Measurements from ENCODE around the gene PHKG1. TPM values are rescaled to one million over a fixed set of nuclear protein-coding genes. Genes with fewer than 3 reads are reported as not detected.
A peak's percentile ranks its signal among the peaks of the same experiment; 100 is the strongest.
"Not testable (repeated sequence)": the region's sequence is repeated elsewhere in the genome, so short reads cannot be mapped to it uniquely, and the experiment has no call there.

Gene PHKG1
- total RNA-seq, 4 donors from 2014 or later = 0.78 to 3.7 (median 1.2) TPM

DNA sequence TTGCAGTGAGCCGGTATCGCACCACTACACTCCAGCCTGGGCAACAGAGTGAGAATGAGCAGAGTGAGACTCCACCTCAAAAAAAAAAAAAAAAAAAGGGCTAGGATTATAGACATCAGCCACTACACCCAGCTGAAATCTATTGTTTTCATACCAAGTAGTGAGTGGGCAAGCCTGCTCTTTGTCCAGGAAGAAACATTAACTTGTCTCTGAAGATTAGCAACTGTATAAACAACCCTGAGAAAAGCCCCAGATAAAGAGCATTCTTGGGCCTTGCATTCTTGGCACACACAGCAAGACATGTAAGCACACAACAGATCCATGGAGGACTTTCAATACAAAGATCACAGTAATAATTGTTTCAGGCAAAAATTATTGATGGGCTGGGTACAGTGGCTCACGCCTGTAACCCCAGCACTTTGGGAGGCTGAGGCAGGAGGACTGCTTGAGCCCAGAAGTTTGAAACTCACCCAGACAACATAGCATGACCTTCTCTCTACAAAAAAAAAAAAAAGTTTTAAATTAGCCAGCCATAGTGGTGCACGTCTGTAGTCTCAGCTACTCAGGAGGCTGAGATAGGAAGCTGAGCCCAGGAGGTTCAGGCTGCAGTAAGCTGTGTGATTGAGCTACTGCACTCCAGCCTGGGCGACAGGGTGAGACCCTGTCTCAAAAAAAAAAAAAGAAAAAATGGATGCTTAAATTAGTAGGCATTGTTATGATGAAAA is 45.9 kb downstream of the PHKG1 start:
- TF ChIP-seq, protein P1, sequence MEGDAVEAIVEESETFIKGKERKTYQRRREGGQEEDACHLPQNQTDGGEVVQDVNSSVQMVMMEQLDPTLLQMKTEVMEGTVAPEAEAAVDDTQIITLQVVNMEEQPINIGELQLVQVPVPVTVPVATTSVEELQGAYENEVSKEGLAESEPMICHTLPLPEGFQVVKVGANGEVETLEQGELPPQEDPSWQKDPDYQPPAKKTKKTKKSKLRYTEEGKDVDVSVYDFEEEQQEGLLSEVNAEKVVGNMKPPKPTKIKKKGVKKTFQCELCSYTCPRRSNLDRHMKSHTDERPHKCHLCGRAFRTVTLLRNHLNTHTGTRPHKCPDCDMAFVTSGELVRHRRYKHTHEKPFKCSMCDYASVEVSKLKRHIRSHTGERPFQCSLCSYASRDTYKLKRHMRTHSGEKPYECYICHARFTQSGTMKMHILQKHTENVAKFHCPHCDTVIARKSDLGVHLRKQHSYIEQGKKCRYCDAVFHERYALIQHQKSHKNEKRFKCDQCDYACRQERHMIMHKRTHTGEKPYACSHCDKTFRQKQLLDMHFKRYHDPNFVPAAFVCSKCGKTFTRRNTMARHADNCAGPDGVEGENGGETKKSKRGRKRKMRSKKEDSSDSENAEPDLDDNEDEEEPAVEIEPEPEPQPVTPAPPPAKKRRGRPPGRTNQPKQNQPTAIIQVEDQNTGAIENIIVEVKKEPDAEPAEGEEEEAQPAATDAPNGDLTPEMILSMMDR (IDR thresholded peaks at IDR 0.05) = no peak
- TF ChIP-seq POLR2A (IDR thresholded peaks at IDR 0.05) = no peak
- DNase-seq (ENCODE audit: low spot score in 2 of 2) = no peak
- WGBS, 2 donors = 53 to 64% methylated on average over 5 of the region's 5 CpGs
- no peak overlapping the region for H3K4me3 ChIP-seq (ENCODE audit: low read depth, poor library complexity, severe bottlenecking)
- intact Hi-C loops (cut with DNase I; ENCODE audit: low total_unique reads) = no loop called here

DNA sequence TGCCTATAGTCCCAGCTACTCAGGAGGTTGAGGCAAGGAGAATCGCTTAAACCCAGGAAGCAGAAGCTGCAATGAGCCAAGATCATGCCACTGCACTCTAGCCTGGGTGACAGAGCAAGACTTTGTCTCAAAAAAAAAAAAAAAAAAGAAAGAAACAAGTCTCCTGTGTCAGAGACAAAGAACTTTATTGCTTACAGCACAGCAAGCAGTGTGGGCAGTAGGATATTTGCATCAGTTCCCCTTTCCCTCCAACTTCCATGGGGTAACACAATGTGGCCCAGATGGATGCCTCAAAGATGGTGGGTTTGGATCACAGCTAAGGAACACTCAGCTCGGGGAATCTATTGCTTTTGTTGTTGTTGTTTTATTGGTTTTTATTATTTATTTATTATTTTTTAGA is 47.0 kb downstream of the PHKG1 start:
- DNase-seq (ENCODE audit: low spot score in 2 of 2); H3K4me3 ChIP-seq (ENCODE audit: low read depth, poor library complexity, severe bottlenecking); intact Hi-C loops (cut with DNase I; ENCODE audit: low total_unique reads): not testable (repeated sequence)
- 87 to 89% methylated on average over 2 of the region's 2 CpGs for WGBS, 2 donors

DNA sequence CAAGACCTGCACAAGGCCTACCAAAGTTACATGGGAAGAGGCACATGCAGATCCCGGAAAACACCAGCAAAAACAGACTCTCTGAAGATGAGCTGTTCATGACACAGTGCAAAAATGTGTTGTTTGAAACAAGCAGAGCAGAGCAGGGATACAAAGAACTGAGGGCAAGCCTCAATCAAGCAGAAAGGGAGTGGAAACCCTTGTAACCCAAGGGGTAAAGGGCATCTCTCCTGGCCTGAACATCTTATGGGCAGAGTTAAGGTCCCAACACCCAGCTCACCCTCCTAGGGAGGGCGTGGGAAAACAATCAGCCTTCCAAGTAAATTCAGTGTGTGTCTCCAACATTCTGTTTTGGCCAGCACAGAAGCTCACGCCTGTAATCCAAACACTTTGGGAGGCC is 52.0 kb downstream of the PHKG1 start:
- intact Hi-C loops (cut with DNase I; ENCODE audit: low total_unique reads) = no loop called here
- no peak for TF ChIP-seq POLR2A (IDR thresholded peaks at IDR 0.05)
- TF ChIP-seq, protein P1 (IDR thresholded peaks at IDR 0.05) = no peak
- H3K4me3 ChIP-seq (ENCODE audit: low read depth, poor library complexity, severe bottlenecking) = no peak overlapping the region
- 86 to 95% methylated on average over 3 of the region's 3 CpGs for WGBS, 2 donors
- no peak for DNase-seq (ENCODE audit: low spot score in 2 of 2)

DNA sequence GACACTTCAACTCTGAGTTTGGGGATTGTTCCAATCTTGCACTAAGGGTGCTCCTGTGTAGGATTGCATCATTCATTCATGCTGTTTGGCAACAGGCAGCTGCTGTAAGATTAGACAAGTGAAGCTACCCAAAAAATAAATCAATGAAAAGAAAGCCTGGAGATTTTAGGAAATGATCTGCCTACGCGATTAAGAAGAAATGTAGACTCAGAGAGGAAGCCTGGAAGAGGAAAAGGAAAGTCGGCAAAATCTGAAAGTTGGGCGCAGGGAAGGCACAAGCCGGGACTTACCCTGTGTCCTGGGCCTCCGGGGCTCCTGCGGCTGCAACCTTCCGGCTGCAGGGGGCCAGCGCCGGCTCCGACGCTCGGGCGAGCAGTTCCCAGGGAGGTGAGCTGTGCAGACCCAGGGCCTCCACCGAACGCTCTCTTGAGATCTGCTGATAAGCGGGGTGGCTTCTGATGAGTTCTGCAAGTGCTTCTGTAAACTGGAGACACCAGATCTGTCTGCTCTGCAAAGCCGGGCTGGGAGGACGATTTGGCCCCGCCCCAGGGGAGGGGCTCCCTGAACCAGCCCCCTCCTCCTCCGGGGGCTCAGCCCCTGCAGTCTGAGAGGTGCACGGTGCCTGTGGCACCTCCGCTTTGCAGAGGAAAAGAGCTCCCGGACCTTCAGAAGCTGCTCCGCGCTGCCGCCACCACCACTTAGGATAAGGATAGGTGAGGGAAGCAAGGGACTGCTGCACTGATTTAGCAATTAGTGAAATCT is 58.9 kb downstream of the PHKG1 start:
- WGBS, 2 donors = 0 to 1% methylated on average over 21 to 23 of the region's 27 CpGs
- intact Hi-C loops (cut with DNase I; ENCODE audit: low total_unique reads) = no loop called here
- H3K4me3 ChIP-seq (ENCODE audit: low read depth, poor library complexity, severe bottlenecking) = peak overlapping the region; percentile 48
- TF ChIP-seq, protein P1 (IDR thresholded peaks at IDR 0.05) = no peak
- TF ChIP-seq POLR2A (IDR thresholded peaks at IDR 0.05) = no peak
- peak in 1 of 2 donors; percentile 86 for DNase-seq (ENCODE audit: low spot score in 2 of 2)

DNA sequence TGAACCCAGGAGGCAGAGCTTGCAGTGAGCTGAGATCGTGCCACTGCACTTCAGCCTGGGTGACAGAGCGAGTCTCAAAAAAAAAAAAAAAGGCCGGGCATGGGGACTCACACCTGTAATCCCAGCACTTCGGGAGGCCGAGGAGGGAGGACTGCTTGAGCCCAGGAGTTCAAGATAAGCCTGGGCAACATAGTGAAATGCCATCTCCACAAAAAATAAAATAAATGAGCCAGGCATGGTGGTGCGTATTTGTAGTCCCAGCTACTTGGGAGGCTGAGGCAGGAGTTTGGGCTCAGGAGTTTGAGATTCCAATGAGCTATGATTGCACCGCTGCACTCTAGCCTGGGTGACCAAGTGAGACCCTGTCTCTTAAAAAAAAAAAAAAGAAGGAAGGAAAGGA is 60.2 kb downstream of the PHKG1 start:
- intact Hi-C loops (cut with DNase I; ENCODE audit: low total_unique reads); DNase-seq (ENCODE audit: low spot score in 2 of 2); H3K4me3 ChIP-seq (ENCODE audit: low read depth, poor library complexity, severe bottlenecking): not testable (repeated sequence)
- WGBS, 2 donors = 93 to 97% methylated on average over 7 of the region's 7 CpGs

DNA sequence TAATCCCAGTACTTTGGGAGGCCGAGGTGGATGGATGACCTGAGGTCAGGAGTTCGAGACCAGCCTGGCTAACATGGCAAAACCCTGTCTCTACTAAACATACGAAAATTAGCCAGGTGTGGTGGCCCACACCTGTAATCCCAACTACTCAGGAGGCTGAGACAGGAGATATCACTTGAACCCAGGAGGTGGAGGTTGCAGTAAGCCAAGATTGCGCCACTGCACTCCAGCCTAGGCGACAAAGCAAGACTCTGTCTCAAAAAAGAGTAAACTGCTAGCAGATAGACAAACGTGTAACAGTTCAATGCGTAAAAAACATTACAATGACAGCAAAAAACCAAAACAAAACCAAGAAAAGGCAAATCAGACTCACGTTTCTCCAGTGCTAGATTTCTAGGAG is 61.2 kb downstream of the PHKG1 start:
- WGBS, 2 donors = 83 to 88% methylated on average over 8 of the region's 8 CpGs
- DNase-seq (ENCODE audit: low spot score in 2 of 2); H3K4me3 ChIP-seq (ENCODE audit: low read depth, poor library complexity, severe bottlenecking); intact Hi-C loops (cut with DNase I; ENCODE audit: low total_unique reads): not testable (repeated sequence)

DNA sequence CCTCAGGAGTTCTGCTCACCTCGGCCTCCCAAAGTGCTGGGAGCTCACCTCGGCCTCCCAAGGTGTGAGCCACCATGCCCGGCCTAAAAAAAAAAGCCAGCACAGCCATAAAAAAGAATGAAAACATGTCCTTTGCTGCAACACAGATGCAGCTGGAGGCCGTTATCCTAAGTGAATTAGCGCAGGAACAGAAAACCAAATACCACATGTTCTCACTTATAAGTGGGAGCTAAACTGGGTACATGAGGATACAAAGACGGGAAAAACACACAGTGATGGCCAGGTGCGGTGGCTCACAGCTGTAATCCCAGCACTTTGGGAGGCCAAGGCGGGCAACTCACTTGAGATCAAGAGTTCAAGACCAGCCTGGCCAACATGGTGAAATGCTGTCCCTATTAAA is 62.4 kb downstream of the PHKG1 start:
- DNase-seq (ENCODE audit: low spot score in 2 of 2) = no peak
- intact Hi-C loops (cut with DNase I; ENCODE audit: low total_unique reads) = no loop called here
- 90 to 91% methylated on average over 8 of the region's 8 CpGs for WGBS, 2 donors
- H3K4me3 ChIP-seq (ENCODE audit: low read depth, poor library complexity, severe bottlenecking) = no peak overlapping the region
- no peak for TF ChIP-seq POLR2A (IDR thresholded peaks at IDR 0.05)
- TF ChIP-seq, protein P1 (IDR thresholded peaks at IDR 0.05) = no peak

Other genes starting within 250 kb of the PHKG1 start
- not detected for gene SEPTIN14, start 230.2 kb downstream of the PHKG1 start, total RNA-seq
- 1 to 10 TPM in 3 of 4 donors, under 1 TPM in 1; 0.93 to 2.7 (median 1.8) TPM for gene ZNF713, start 205.5 kb downstream of the PHKG1 start, total RNA-seq
- 1 to 10 TPM; 5.3 to 8.3 (median 6.9) TPM for gene MRPS17, start 141.1 kb downstream of the PHKG1 start, total RNA-seq
- 10 to 100 TPM; 36.4 to 48.4 (median 41.5) TPM for gene NIPSNAP2, start 128.4 kb downstream of the PHKG1 start, total RNA-seq
- gene PSPH, start 41.5 kb downstream of the PHKG1 start, total RNA-seq = 10 to 100 TPM in 2 of 4 donors, 1 to 10 TPM in 2; 7.4 to 13.1 (median 9.8) TPM
- 10 to 100 TPM; 56.9 to 79.2 (median 70.4) TPM for gene CCT6A, start 41.2 kb downstream of the PHKG1 start, total RNA-seq
- gene SUMF2, start 28.7 kb downstream of the PHKG1 start, total RNA-seq = 100 to 1,000 TPM in 2 of 4 donors, 10 to 100 TPM in 2; 74.5 to 117 (median 107) TPM
- gene CHCHD2, start 13.5 kb upstream of the PHKG1 start, total RNA-seq = 100 to 1,000 TPM; 214 to 287 (median 259) TPM
- 1 to 10 TPM in 3 of 4 donors, not detected in 1; 2.0 to 7.5 (median 6.1) TPM for gene NUPR2, start 23.5 kb upstream of the PHKG1 start, total RNA-seq